Ecto neural progenitor cell (in vitro differentiated cells): ENCODE results near the gene KCTD13.
"Not testable (repeated sequence)": the region's sequence is repeated elsewhere in the genome, so short reads cannot be mapped to it uniquely, and the experiment has no call there.

Source experiments
- DNase-seq: peaks from one replicate; pipeline ENCODE4 v3.0.0-alpha.2; 2018; ENCODE audit warnings: low spot score

Gene KCTD13

GRCh38 chr16:29877266-29877961 lies 48.6 kb downstream of the KCTD13 start:
- DNase-seq = peak; percentile 93

DNA sequence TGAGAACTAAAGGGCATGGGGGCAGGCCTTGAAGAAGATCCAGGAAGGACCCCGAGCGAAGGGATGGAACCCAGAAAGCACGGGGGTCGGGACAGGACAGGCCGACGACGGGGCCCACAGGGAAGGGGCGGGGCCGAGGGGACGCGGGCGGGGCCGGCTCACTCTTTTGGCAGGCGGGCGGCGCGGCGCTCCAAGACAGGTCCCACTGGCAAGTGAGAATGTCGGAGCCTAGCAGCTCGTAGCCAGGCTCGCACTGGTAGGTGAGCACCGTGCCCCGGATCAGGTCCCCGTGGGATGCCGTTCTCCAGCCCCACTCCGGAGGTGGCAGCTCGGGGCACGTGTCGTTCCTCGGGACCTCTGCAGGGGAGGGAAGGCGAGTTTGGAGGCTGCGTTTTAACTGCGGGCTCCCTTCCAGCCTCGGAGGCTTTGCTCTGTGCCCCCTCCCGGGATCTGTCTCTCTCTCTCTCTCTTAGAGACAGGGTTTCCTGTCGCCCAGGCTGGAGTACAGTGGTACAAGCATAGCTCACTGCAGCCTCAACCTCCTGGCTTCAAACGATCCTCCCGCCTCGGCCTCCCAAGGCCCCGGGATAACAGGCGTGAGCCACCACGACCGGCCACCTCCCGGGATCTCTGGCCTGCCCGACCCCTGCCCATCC lies 49.3 kb downstream of the KCTD13 start:
- peak; percentile 64 for DNase-seq

DNA sequence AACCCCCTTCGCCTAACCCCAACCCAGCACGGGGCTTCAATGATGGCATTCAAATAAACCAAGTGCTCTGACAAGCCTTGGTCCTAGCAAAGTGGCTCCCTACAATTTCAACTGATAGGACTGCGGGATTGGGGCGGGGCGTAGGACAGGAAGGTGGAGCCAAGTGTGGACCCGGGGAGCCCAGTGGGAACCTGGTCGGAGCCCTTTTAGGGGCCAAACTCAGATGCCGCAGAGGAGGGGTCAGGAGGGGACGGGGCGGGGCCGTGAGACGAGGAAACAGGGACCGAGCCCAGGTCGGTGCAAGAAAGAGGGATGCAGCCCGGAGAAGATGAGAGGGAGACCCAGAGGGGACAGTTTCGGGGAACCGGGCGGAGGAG lies 49.8 kb downstream of the KCTD13 start:
- DNase-seq = no peak

DNA sequence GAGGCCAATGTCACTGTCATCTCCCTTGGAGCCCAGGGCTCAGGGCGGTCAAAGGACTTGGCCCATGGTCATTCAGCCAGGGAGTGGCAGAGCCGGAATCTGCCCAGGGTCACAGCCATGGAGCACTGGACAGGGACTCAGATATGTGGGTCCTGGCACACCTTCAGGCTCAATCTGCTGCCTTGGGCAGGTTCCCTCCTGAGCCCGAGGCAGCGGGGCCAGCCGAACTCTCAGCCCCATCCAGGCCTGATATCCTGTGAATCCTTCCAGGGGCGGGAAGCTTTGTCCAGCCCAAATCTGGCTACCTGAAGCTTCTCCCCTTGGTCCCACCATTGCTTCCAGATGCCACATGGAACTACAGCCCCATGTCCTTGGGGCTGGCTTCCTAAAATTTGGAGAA lies 50.8 kb downstream of the KCTD13 start:
- DNase-seq = no peak

GRCh38 chr16:29873319-29873718 lies 52.7 kb downstream of the KCTD13 start:
- DNase-seq = no peak

DNA sequence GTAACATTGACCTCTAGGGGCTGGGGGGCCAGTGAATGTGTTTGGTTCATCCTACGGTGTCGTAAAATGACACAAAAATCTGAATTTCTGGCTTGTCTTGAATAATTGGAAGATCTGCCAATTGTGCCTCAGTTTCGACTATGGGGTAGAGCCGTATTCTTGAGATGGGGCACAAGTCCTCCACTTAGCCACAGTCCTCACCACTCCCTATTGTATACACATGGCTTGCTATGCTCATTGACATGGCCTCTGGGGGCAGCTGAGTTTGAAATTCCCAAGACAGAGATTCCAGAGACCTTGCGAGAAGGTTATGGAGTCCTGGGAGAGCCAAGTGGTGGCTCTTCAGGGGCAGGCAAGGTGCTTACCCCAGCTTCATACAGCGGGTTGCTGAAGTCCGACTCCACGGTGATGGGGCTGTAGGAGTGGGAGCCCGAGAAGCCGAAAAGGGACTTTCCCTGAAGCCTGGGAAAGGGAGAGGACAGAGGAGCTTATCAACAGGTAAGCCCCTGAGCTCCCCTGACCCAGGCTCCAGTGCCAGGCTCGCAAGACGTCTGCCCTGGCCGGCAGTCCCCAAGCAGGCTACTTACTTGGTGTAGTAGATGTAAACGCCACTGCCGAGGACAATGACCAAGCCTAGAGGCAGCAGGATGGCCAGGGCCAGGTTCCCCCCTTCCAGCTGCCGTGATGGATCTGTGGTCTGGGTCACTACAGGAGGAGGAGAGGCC lies 54.0 kb downstream of the KCTD13 start:
- DNase-seq = no peak

- DNase-seq = not testable (repeated sequence)
These were observed 57.0 kb downstream of the KCTD13 start for GRCh38 chr16:29869067-29869466.

- DNase-seq = no peak
These were observed 57.5 kb downstream of the KCTD13 start for GRCh38 chr16:29868396-29869009.

DNA sequence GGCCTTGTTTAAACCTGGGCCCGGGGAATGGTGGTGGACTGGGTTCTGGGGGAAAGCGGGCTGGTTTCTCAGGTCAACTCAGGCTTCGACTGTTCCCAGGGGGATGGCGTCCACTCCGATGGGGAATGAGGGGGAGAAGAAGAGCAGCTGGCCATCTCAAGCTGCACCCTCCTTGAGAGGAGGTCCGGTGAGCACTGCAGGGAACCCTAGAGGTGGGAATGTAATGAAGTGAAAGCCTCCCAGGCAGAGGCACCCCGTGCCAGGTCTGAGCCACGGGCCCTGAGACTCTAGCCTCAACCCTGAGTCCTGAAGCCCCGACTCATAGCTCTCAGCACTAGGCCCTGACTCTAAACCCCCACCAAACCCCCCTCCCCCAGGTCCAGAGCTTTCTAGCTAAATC lies 61.8 kb downstream of the KCTD13 start:
- DNase-seq = no peak

GRCh38 chr16:29863669-29863984 lies 62.4 kb downstream of the KCTD13 start:
- DNase-seq = no peak

DNA sequence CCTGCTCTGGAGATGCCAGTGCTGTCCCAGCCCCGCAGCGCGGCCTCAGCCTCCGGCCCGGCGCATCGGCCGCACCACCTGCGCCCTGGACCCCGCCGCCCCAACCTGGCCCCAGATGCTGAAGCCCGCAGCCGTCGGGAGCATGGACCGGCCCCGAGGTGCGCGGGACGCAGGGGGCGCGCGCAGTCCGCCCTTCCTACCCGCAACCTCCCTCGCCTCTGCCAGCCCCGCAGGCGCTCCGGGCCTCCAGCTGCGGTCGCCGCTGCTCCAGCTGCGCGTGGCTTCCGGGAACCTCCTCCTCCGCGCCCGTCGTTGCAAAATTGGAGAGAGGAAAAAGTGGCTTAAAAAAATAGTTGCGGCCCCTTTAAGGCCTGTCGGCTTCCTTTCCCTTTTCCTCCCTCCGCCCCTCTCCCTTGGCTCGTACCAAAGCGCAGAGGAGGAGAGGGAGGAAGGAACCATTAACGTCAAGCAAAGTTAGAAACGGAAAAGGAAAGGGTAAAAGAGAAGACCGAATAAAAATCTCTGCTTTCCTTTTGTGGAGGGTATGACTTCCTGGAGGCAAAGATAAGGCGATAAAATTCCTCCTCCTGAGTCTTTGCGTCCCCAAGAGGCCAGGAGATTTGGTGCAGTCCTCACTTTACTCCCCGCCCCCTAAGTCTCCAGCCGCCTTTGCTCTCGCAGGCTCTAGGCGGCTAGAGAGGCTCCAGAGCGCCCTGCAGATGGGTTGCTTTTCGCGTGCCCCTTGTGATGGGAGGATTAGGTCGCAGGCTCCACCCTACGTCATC lies 63.0 kb downstream of the KCTD13 start, which contains the start of gene CDIPT:
TSS of gene CDIPT (minus strand) at position 343 of the 785 bp plus-strand sequence. CDS start 369 bp downstream, outside the sequence.
- DNase-seq = peak; percentile 93

GRCh38 chr16:29862383-29862883 lies 63.6 kb downstream of the KCTD13 start:
- DNase-seq = no peak

- DNase-seq = no peak
These were observed 65.8 kb downstream of the KCTD13 start for GRCh38 chr16:29860218-29860617.

- DNase-seq = no peak
These were observed 67.1 kb downstream of the KCTD13 start for GRCh38 chr16:29858974-29859373.

DNA sequence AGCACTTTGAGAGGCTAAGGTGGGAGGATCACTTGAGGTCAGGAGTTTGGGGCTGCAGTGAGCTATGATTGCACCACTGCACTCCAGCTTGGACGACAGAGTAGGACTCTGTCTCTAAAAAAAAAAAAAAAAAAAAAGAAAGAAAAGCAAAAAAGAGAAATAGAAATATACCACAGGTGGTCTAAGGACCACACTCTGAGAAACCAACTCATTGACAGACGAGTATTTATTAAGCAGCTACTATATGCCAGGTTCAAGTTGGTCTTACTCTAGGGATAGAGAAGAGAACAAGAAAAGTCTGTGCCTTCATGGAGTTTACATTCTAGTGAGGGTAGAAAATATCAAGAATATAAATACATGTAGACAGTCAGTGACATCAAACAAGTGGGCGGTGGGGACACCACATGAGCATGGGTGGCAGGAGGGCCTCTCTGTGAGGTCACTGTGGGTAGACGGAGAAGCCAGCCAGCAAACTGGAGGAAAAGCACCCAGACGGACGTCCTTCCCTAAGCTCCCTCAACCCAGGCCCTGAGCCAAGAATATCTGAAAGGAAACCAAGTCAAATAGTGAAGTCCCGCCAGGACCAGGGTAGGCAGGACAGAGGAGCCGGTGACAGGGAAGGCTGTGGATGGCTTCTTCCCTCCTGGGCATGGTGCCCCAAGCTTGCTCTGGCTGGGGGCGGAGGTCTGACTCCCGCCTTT lies 67.7 kb downstream of the KCTD13 start:
- DNase-seq = no peak

DNA sequence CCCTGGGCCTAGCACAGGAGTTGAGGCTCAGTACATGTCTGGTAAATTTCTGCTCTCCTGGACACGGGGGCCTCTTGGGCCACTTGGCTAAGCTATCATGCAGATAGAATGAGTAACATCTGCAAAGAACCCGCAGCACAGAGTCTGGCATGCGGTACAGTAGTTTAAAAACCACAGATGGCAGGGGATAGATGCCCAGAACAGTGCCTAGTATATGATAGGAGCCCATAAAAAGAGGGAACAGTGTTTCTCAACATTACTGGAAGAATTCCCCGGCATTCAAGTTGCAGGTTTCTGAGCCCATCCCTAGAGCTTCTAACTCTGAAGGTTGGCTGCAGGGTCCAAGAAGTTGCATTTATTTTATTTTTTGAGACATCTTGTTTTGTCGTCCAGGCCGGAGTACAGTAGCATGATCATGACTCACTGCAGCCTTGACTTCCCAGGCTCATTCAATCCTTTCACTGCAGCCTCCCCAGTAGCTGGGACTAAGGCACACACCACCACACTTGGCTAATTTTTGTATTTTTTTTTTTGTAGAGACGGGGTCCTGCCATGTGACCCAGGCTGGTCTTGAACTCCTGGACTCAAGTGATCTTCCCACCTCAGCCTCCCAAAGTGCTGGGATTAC lies 68.8 kb downstream of the KCTD13 start:
- DNase-seq = no peak
